ENCODE measurements around the gene UPF3B.

DNA sequence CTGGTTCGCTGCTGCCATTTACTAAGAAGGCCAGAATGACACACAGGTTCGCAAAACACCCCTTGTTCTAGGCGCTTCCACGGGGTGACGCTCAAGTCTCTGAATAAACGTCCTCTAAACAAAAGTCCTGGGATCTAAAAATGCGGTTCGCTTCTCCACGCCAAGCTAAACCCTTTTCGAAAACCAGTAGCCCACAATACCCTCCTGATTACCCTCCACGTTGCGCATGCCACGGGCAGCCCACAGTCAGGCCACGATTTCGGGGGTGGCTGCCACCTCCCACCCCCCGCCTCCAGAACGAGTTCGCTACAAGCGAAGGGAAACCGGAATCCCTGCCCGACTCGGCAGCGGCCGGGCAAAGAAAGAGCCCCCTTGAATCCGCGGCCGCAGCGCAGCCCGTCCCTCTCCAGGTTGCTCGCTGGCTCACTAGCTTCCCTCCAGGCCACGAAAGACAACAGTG lies 61.8 kb downstream of the UPF3B start:
- TF ChIP-seq, protein P1, sequence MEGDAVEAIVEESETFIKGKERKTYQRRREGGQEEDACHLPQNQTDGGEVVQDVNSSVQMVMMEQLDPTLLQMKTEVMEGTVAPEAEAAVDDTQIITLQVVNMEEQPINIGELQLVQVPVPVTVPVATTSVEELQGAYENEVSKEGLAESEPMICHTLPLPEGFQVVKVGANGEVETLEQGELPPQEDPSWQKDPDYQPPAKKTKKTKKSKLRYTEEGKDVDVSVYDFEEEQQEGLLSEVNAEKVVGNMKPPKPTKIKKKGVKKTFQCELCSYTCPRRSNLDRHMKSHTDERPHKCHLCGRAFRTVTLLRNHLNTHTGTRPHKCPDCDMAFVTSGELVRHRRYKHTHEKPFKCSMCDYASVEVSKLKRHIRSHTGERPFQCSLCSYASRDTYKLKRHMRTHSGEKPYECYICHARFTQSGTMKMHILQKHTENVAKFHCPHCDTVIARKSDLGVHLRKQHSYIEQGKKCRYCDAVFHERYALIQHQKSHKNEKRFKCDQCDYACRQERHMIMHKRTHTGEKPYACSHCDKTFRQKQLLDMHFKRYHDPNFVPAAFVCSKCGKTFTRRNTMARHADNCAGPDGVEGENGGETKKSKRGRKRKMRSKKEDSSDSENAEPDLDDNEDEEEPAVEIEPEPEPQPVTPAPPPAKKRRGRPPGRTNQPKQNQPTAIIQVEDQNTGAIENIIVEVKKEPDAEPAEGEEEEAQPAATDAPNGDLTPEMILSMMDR (IDR thresholded peaks at IDR 0.05): no peak
- no peak for TF ChIP-seq POLR2AphosphoS5 (IDR thresholded peaks at IDR 0.05; ENCODE audit: insufficient read depth in 1 of 2, low read depth in 1 of 2)

Data from vagina (tissue), 2 donors.